HK-2 (cell line): ENCODE data around the gene PACC1.

Experiments used
- DNase-seq: peaks from one replicate; pipeline ENCODE4 v3.0.0-alpha.2; 2018; ENCODE audit not compliant: unreplicated experiment

Gene PACC1

GRCh38 chr1:212438831-212439237 lies 24.1 kb upstream of the PACC1 start:
- no peak for DNase-seq

DNA sequence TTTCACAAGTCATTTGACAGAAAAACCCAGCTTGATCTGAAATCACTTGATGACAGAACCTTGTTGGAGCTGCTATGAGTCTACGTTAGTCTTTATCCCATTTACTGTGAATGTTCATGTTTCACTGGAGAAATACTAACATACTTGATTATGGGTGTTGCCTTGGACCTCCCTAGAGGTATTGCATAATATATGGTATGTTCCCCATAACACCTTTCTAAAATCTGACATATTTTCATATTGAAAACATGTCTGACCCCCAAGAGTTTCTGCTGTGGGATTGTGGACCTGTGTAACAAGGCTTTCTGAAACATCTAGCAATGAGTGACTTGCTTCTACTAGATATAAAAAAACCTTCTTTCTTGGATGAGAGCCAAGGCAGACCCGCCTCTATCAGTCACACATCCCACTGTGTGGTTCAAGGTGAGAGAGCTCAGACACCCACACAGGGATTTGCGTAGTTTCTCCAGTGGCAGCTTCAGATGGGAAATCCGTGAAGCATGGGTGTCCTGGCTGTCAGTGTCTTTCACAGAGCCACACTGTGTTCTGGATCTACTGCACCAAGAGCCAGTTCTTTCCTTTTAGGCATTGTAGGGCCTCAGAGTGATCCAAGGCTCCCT lies 22.6 kb upstream of the PACC1 start:
- no peak for DNase-seq

- no peak for DNase-seq
These were observed 20.3 kb upstream of the PACC1 start for GRCh38 chr1:212434992-212435391.

- DNase-seq = no peak
These were observed 19.1 kb upstream of the PACC1 start for GRCh38 chr1:212433577-212434462.

GRCh38 chr1:212432661-212433576 lies 18.2 kb upstream of the PACC1 start, which contains the start of gene NENF:
Gene NENF, plus strand, starts transcription at chr1:212432920. Its CDS starts 24 bp downstream, at chr1:212432944.
- DNase-seq = peak; percentile 86

- no peak for DNase-seq
These were observed 17.6 kb upstream of the PACC1 start for GRCh38 chr1:212432272-212432660.

GRCh38 chr1:212431644-212432043 lies 17.0 kb upstream of the PACC1 start:
- DNase-seq = no peak

GRCh38 chr1:212430955-212431394 lies 16.3 kb upstream of the PACC1 start:
- DNase-seq = no peak

DNA sequence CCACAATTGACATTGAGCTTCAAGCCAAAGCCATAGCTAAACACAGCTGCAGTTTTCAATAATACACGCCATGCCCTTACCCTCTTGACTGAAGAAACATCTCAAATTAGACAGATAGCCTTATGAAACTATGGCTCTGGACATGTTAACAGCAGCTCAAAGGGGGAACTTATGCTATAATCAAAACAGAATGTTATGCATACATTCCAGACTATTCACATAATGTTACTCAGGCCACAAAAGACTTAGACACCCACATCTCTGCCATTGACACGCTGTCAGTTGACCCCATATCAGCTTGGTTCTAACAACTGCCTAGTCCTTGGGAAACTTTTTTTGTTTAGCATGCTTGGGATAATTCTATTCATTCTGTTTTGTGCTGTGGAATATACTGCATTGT lies 15.7 kb upstream of the PACC1 start:
- no peak for DNase-seq

- no peak for DNase-seq
These were observed 13.8 kb upstream of the PACC1 start for GRCh38 chr1:212428496-212428895.

- no peak for DNase-seq
These were observed 9.2 kb upstream of the PACC1 start for GRCh38 chr1:212423879-212424278.

- no peak for DNase-seq
These were observed 6.5 kb upstream of the PACC1 start for GRCh38 chr1:212421165-212421564.

DNA sequence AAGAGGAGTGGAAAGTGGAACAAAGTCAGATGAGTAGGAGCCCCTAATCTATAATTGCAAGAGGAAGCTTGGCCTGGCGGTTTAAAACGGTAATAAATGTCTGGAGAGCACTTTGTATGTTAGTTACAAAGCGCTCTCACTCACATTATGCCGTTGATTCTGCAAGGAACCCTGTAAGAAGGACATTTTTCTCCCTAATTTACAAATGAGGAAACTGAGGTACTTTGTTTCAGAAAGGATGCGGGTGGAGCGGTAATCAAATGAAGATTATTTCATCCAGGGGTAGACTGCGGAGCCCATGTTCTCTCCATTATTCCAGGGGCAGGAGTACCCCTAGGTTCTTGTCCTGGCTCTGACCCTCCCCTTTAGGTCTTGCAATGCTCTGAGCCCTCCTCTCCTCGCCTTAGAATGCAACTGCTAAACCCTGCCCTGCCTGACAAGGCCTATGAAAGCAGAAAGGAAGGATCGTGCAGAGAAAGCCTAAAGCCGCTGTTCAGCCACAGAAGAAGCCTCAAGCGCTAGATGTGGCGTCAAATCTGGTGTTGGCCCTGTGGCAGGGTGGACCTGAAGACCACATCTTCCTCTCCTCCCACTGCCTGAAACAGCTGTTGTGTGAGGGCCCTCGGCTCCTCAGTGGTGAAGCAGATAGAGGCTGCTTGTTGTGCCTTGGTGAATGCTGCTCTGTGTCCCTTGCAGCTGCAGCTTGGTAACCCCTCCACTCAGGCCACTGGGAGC lies 588 bp upstream of the PACC1 start:
- DNase-seq = no peak

DNA sequence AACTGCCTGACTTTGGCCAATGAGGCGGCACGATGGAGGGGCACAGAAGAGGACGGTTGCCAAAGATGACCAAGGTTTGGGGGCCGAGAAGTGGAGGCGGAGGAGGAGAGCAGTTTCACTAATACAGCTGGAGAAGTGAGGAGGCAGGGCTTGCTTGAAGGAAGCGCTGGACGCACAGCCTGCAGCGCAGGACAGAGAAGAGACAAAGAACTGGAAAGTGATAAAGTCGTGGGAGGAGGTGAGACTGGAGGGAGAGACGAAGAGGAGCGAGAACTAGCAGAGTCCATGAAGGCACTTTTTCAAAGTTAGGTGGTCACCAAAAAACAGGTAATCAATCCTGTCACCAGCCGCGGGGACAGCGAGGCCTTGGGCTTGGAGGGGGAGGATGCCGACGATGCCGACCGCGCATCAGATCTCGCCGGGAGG lies 771 bp downstream of the PACC1 start:
- DNase-seq = no peak

DNA sequence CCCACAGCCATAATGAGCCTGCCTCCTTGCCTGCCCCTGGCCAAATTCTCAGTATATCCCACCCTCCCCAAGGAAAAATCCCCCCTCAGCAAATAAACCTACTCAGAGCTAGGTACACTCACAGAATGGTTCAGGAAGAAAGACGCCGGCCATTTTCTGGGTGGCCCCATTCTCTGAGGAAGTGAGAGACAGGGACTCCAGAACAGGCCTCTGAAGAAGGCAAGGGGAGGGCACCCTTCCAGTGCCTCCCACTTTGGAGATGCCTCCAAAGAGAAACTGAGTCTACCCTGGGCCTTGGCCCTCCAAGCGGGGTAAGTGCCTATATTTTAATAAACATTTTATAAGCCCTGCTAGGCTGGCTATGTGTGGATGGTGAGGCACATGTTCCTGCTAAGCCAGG lies 2.3 kb downstream of the PACC1 start:
- DNase-seq = no peak

DNA sequence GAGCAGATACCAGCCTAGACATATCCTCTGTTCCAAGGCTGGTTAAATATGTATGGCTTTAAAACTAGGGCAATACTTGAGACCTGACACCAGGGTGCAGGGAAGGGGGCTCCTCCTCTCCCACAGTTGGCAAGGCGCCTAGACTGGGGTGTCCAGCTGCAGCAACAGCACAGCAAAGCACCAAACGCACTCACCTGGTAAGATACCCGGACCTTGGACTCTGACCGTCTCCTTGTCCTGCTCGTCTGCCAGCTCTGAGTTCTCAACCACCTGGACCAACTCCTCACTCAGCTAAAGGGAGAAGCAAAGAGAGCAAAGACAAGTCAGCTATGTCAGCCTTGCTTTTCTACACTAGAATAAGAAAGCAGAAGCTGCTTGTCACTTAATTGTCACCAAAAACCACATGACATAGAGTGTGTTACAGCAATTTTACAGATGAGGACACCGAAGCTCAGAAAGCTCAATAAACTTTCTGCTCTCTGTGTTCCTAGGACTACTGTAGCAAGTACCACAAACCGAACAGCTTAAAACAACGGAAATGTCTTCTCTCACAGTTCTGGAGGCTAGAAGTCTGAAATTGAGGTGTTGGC lies 4.4 kb downstream of the PACC1 start:
- no peak for DNase-seq

GRCh38 chr1:212402666-212403321 lies 11.9 kb downstream of the PACC1 start:
- DNase-seq = no peak

- no peak for DNase-seq
These were observed 12.7 kb downstream of the PACC1 start for GRCh38 chr1:212401838-212402582.

GRCh38 chr1:212401042-212401441 lies 13.6 kb downstream of the PACC1 start:
- no peak for DNase-seq

- DNase-seq = no peak
These were observed 17.5 kb downstream of the PACC1 start for GRCh38 chr1:212397171-212397570.
